OCI-LY1 (cell line): ENCODE data around the gene CYTL1.

Experiments used
- H2AFZ ChIP-seq: fragments of 200-600 bp; sonication (generic), shearing (Covaris generic); 2 replicates; pipeline ENCODE4 v1.6.0; 2014; ENCODE audit warnings: antibody characterized with exemption, mild to moderate bottlenecking, low read length
- H3F3A ChIP-seq: fragments of 200-600 bp; sonication (generic), shearing (Covaris generic); 2 replicates; pipeline ENCODE4 v1.6.0; 2014; ENCODE audit warnings: mild to moderate bottlenecking, antibody characterized with exemption, low read length, moderate library complexity; ENCODE audit not compliant: insufficient read depth
- H3K27ac ChIP-seq: fragments of 200-600 bp; sonication (generic); 2 replicates; pipeline ENCODE4 v1.5.1; 2014; ENCODE audit warnings: low read length, mixed run types, mild to moderate bottlenecking, low read depth; ENCODE audit not compliant: poor library complexity, severe bottlenecking
- H3K27me3 ChIP-seq: fragments of 200-600 bp; sonication (generic); 2 replicates; pipeline ENCODE4 v1.6.0; 2014; ENCODE audit warnings: antibody characterized with exemption, mild to moderate bottlenecking, low read length, moderate library complexity; ENCODE audit not compliant: insufficient read depth
- H3K36me3 ChIP-seq: fragments of 200-600 bp; sonication (generic); 2 replicates; pipeline ENCODE4 v1.6.1; 2014; ENCODE audit warnings: mild to moderate bottlenecking, antibody characterized with exemption, low read length, moderate library complexity, mixed read lengths; ENCODE audit not compliant: insufficient read depth
- H3K4me1 ChIP-seq: fragments of 200-600 bp; sonication (generic); 2 replicates; pipeline ENCODE4 v1.5.1; 2014; ENCODE audit warnings: mild to moderate bottlenecking, low read length, moderate library complexity; ENCODE audit not compliant: insufficient read depth, severe bottlenecking
- H3K4me2 ChIP-seq: fragments of 200-600 bp; sonication (generic), shearing (Covaris generic); 2 replicates; pipeline ENCODE4 v1.6.1; 2014; ENCODE audit warnings: low read length
- H3K4me3 ChIP-seq: fragments of 200-600 bp; sonication (generic); 2 replicates; pipeline ENCODE4 v1.5.1; 2014; ENCODE audit warnings: low read length, low read depth, mild to moderate bottlenecking, mixed read lengths; ENCODE audit not compliant: poor library complexity, severe bottlenecking
- H3K79me2 ChIP-seq: fragments of 200-600 bp; shearing (Covaris generic); 2 replicates; pipeline ENCODE4 v1.6.1; 2016; ENCODE audit warnings: mixed run types, low read length, mixed read lengths; ENCODE audit not compliant: insufficient read depth
- H3K9ac ChIP-seq: fragments of 200-600 bp; sonication (generic), shearing (Covaris generic); 2 replicates; pipeline ENCODE4 v1.6.1; 2014; ENCODE audit warnings: mild to moderate bottlenecking, low read length, mixed read lengths
- H3K9me2 ChIP-seq: fragments of 200-600 bp; sonication (generic), shearing (Covaris generic); 2 replicates; pipeline ENCODE4 v1.6.1; 2014; ENCODE audit warnings: low read depth, mild to moderate bottlenecking, low read length, mixed read lengths
- H3K9me3 ChIP-seq: fragments of 200-600 bp; shearing (Covaris generic); 2 replicates; pipeline ENCODE4 v1.6.1; 2014; ENCODE audit warnings: low read length, mixed read lengths
- H4K20me1 ChIP-seq: fragments of 200-600 bp; sonication (generic), shearing (Covaris generic); 2 replicates; pipeline ENCODE4 v1.6.0; 2016; ENCODE audit warnings: mild to moderate bottlenecking, low read length; ENCODE audit not compliant: insufficient read depth
- CTCF ChIP-seq: fragments of 200-600 bp; sonication (generic), shearing (Covaris generic); IDR thresholded peaks from 2 replicates; pipeline ENCODE4 v1.5.1; 2017; ENCODE audit warnings: mild to moderate bottlenecking, antibody characterized with exemption, low read length, moderate library complexity, mixed read lengths
- EZH2 ChIP-seq: fragments of 200-600 bp; sonication (generic), shearing (Covaris generic); IDR thresholded peaks from 2 replicates; pipeline ENCODE4 v1.8.0; 2017; ENCODE audit warnings: borderline replicate concordance, mixed run types, mild to moderate bottlenecking, antibody characterized with exemption, low read length, moderate library complexity, mixed read lengths

CYTL1 gene

GRCh38 chr4:5050520-5051277 is 31.4 kb upstream of the CYTL1 start:
- Histone ChIP-seq H3K79me2 (no peaks in the 10 kb centered on the region), H3K4me2 (no peak overlapping the region), H3K9me2 (no peaks in the 10 kb centered on the region), H3F3A (no peaks in the 10 kb centered on the region), H3K4me3 (no peak overlapping the region), H4K20me1 (no peaks in the 10 kb centered on the region), H2AFZ (no peak overlapping the region), H3K36me3 (no peaks in the 10 kb centered on the region), H3K9me3 (no peaks in the 10 kb centered on the region), H3K9ac (no peak overlapping the region), H3K27me3 (no peaks in the 10 kb centered on the region), H3K4me1 (peaks cover 15% of the 10 kb centered on the region), H3K27ac (no peak overlapping the region)
- TF ChIP-seq EZH2 (no peak), CTCF (peak; percentile 38; the same call in 1 of the 2 replicates)

- TF ChIP-seq CTCF (no peak), EZH2 (no peak)
- Histone ChIP-seq H2AFZ (no peak overlapping the region), H3K36me3 (no peaks in the 10 kb centered on the region), H3K27me3 (no peaks in the 10 kb centered on the region), H3K9ac (no peak overlapping the region), H3K4me3 (no peak overlapping the region), H3K27ac (no peak overlapping the region), H3F3A (no peaks in the 10 kb centered on the region), H3K9me2 (no peaks in the 10 kb centered on the region), H3K79me2 (no peaks in the 10 kb centered on the region), H3K9me3 (no peaks in the 10 kb centered on the region), H3K4me2 (no peak overlapping the region), H4K20me1 (no peaks in the 10 kb centered on the region), H3K4me1 (no peaks in the 10 kb centered on the region)
These were observed 29.5 kb upstream of the CYTL1 start for GRCh38 chr4:5048721-5049120.

GRCh38 chr4:5045097-5045496 is 25.8 kb upstream of the CYTL1 start:
- no peaks in the 10 kb centered on the region for H3F3A ChIP-seq
- no peaks in the 10 kb centered on the region for H3K36me3 ChIP-seq
- H3K27ac ChIP-seq: no peak overlapping the region
- no peaks in the 10 kb centered on the region for H3K4me1 ChIP-seq
- H2AFZ ChIP-seq: no peak overlapping the region
- no peaks in the 10 kb centered on the region for H3K27me3 ChIP-seq
- H3K79me2 ChIP-seq: no peaks in the 10 kb centered on the region
- no peak overlapping the region for H3K4me2 ChIP-seq
- H3K9me3 ChIP-seq: no peaks in the 10 kb centered on the region
- no peaks in the 10 kb centered on the region for H3K9me2 ChIP-seq
- TF ChIP-seq CTCF: no peak
- TF ChIP-seq EZH2: no peak
- H3K4me3 ChIP-seq: no peak overlapping the region
- no peaks in the 10 kb centered on the region for H4K20me1 ChIP-seq
- H3K9ac ChIP-seq: no peak overlapping the region
